Neural cell (in vitro differentiated cells): ENCODE data around the gene ANKFY1. TPM values are rescaled to one million over a fixed set of nuclear protein-coding genes. Genes with fewer than 3 reads are reported as not detected.

Experiments used
- H2AFZ ChIP-seq: fragments of 200-600, 300-800 bp; sonication (generic), shearing (Covaris generic); 2 replicates; pipeline ENCODE4 v1.6.0; 2014; ENCODE audit warnings: low read depth, mild to moderate bottlenecking, antibody characterized with exemption, low read length, moderate library complexity
- H3F3A ChIP-seq: fragments of 200-600 bp; shearing (Covaris generic); 2 replicates; pipeline ENCODE4 v1.6.1; 2016; ENCODE audit warnings: mild to moderate bottlenecking, moderate library complexity, mixed read lengths, antibody characterized with exemption, low read length; ENCODE audit not compliant: insufficient read depth, poor library complexity, severe bottlenecking
- H3K27ac ChIP-seq: fragments of 200-600, 300-800 bp; sonication (generic), shearing (Covaris generic); 2 replicates; pipeline ENCODE4 v1.5.1; 2014; ENCODE audit warnings: mild to moderate bottlenecking, low read length, moderate library complexity
- H3K27me3 ChIP-seq: fragments of 300-800, 200-600 bp; sonication (generic), shearing (Covaris generic); 2 replicates; pipeline ENCODE4 v1.6.0; 2014; ENCODE audit warnings: mild to moderate bottlenecking, low read depth, low read length, moderate library complexity; ENCODE audit not compliant: insufficient read depth
- H3K36me3 ChIP-seq: fragments of 300-800, 200-600 bp; sonication (generic), shearing (Covaris generic); 2 replicates; pipeline ENCODE4 v1.5.1; 2014; ENCODE audit warnings: mild to moderate bottlenecking, antibody characterized with exemption, low read length, moderate library complexity; ENCODE audit not compliant: insufficient read depth
- H3K4me2 ChIP-seq: fragments of 300-800, 200-600 bp; sonication (generic), shearing (Covaris generic); 2 replicates; pipeline ENCODE4 v1.6.0; 2014; ENCODE audit warnings: mild to moderate bottlenecking, low read length
- H3K4me3 ChIP-seq: fragments of 300-800, 200-600 bp; sonication (generic), shearing (Covaris generic); 2 replicates; pipeline ENCODE4 v1.5.1; 2014; ENCODE audit warnings: mild to moderate bottlenecking, low read length, moderate library complexity
- H3K79me2 ChIP-seq: fragments of 200-600 bp; shearing (Covaris generic); replicated peaks from 2 replicates; pipeline ENCODE4 v1.6.0; 2014; ENCODE audit warnings: mild to moderate bottlenecking, low read length, moderate library complexity; ENCODE audit not compliant: insufficient read depth
- H3K9ac ChIP-seq: fragments of 300-800, 200-600 bp; sonication (generic), shearing (Covaris generic); 2 replicates; pipeline ENCODE4 v1.6.1; 2016; ENCODE audit warnings: mild to moderate bottlenecking, low read length, mixed read lengths
- H3K9me2 ChIP-seq: fragments of 200-600 bp; shearing (Covaris generic); 2 replicates; pipeline ENCODE4 v1.6.1; 2016; ENCODE audit warnings: mild to moderate bottlenecking, low read length, mixed read lengths; ENCODE audit not compliant: insufficient read depth
- H3K9me3 ChIP-seq: fragments of 200-600, 300-800 bp; sonication (generic), shearing (Covaris generic); 2 replicates; pipeline ENCODE4 v1.6.1; 2016; ENCODE audit warnings: mild to moderate bottlenecking, mixed run types, low read length, moderate library complexity, mixed read lengths
- H4K20me1 ChIP-seq: fragments of 200-600 bp; shearing (Covaris generic); 2 replicates; pipeline ENCODE4 v1.6.1; 2016; ENCODE audit warnings: mild to moderate bottlenecking, mixed run types; ENCODE audit not compliant: insufficient read depth
- EP300 ChIP-seq: fragments of 450-650 bp; conservative IDR thresholded peaks from 2 replicates; pipeline ENCODE4 v1.6.1; 2014; ENCODE audit warnings: antibody characterized with exemption, mild to moderate bottlenecking, moderate library complexity; ENCODE audit not compliant: poor library complexity, severe bottlenecking
- EZH2 ChIP-seq: fragments of 200-600, 300-800 bp; shearing (Covaris generic), sonication (generic); IDR thresholded peaks from 2 replicates; pipeline ENCODE4 v1.6.1; 2014; ENCODE audit warnings: antibody characterized with exemption, low read length, borderline replicate concordance, mild to moderate bottlenecking; ENCODE audit not compliant: insufficient read depth, poor library complexity, severe bottlenecking
- MXI1 ChIP-seq: fragments of 450-650 bp; conservative IDR thresholded peaks from 2 replicates; pipeline ENCODE4 v1.6.1; 2014; ENCODE audit warnings: antibody characterized with exemption, mild to moderate bottlenecking; ENCODE audit not compliant: poor library complexity, severe bottlenecking
- POLR2AphosphoS5 ChIP-seq: IDR thresholded peaks from 2 replicates; pipeline ENCODE4 v1.6.1; 2012
- RAD21 ChIP-seq: fragments of 450-650 bp; conservative IDR thresholded peaks from 2 replicates; pipeline ENCODE4 v1.6.1; 2014; ENCODE audit warnings: antibody characterized with exemption, mild to moderate bottlenecking, moderate library complexity
- SMC3 ChIP-seq: fragments of 450-650 bp; conservative IDR thresholded peaks from 2 replicates; pipeline ENCODE4 v1.6.1; 2014; ENCODE audit warnings: antibody characterized with exemption, mild to moderate bottlenecking, moderate library complexity; ENCODE audit not compliant: poor library complexity
- TAF1 ChIP-seq: IDR thresholded peaks from 2 replicates; pipeline ENCODE4 v1.6.1; 2012; ENCODE audit warnings: low read depth
- polyA plus RNA-seq: library from polyadenylated mRNA; depleted of rRNA; stranded (reverse); fragments of >200 nt; gene quantifications from 2 replicates; pipeline ENCODE4 v1.2.3, GENCODE V29; 2014
- TF ChIP-seq, protein P1 (sequence below): fragments of 450-650 bp; IDR thresholded peaks from 2 replicates; pipeline ENCODE4 v1.5.1; 2014; ENCODE audit warnings: antibody characterized with exemption, mild to moderate bottlenecking, moderate library complexity; ENCODE audit not compliant: poor library complexity, severe bottlenecking
- TF ChIP-seq, protein P2 (sequence below): IDR thresholded peaks from 2 replicates; pipeline ENCODE4 v1.6.1; 2012; ENCODE audit warnings: borderline replicate concordance

The ANKFY1 gene
- polyA plus RNA-seq, 1 donor from 2014 or later: 25.6 TPM

DNA sequence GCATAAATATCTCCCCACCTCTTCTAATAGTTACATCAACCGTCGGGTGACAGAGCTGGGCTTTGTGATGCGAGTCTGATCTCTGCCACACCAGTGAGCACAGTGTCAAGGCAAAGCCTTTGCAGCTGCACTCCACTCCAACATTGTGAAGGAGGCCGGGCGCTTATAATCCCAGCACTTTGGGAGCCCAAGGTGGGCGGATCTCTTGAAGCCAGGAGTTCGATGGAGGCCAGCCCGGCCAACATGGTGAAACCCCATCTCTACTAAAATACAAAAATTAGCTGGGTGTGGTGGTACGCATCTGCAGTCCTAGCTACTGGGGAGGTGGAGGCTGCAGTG, 101.8 kb downstream of the ANKFY1 start:
- H3K27ac ChIP-seq: no peak overlapping the region
- no peak for TF ChIP-seq MXI1
- TF ChIP-seq EZH2: no peak
- no peak for TF ChIP-seq POLR2AphosphoS5
- TF ChIP-seq EP300: no peak
- TF ChIP-seq, protein P1, sequence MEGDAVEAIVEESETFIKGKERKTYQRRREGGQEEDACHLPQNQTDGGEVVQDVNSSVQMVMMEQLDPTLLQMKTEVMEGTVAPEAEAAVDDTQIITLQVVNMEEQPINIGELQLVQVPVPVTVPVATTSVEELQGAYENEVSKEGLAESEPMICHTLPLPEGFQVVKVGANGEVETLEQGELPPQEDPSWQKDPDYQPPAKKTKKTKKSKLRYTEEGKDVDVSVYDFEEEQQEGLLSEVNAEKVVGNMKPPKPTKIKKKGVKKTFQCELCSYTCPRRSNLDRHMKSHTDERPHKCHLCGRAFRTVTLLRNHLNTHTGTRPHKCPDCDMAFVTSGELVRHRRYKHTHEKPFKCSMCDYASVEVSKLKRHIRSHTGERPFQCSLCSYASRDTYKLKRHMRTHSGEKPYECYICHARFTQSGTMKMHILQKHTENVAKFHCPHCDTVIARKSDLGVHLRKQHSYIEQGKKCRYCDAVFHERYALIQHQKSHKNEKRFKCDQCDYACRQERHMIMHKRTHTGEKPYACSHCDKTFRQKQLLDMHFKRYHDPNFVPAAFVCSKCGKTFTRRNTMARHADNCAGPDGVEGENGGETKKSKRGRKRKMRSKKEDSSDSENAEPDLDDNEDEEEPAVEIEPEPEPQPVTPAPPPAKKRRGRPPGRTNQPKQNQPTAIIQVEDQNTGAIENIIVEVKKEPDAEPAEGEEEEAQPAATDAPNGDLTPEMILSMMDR: no peak
- H4K20me1 ChIP-seq: no peaks in the 10 kb centered on the region
- H3K27me3 ChIP-seq: no peaks in the 10 kb centered on the region
- H2AFZ ChIP-seq: no peak overlapping the region
- no peaks in the 10 kb centered on the region for H3K79me2 ChIP-seq
- no peaks in the 10 kb centered on the region for H3K9me3 ChIP-seq
- H3K4me2 ChIP-seq: no peak overlapping the region
- peaks cover 5% of the 10 kb centered on the region for H3K36me3 ChIP-seq
- H3K9ac ChIP-seq: no peak overlapping the region
- no peaks in the 10 kb centered on the region for H3F3A ChIP-seq
- no peaks in the 10 kb centered on the region for H3K9me2 ChIP-seq
- H3K4me3 ChIP-seq: no peak overlapping the region

DNA sequence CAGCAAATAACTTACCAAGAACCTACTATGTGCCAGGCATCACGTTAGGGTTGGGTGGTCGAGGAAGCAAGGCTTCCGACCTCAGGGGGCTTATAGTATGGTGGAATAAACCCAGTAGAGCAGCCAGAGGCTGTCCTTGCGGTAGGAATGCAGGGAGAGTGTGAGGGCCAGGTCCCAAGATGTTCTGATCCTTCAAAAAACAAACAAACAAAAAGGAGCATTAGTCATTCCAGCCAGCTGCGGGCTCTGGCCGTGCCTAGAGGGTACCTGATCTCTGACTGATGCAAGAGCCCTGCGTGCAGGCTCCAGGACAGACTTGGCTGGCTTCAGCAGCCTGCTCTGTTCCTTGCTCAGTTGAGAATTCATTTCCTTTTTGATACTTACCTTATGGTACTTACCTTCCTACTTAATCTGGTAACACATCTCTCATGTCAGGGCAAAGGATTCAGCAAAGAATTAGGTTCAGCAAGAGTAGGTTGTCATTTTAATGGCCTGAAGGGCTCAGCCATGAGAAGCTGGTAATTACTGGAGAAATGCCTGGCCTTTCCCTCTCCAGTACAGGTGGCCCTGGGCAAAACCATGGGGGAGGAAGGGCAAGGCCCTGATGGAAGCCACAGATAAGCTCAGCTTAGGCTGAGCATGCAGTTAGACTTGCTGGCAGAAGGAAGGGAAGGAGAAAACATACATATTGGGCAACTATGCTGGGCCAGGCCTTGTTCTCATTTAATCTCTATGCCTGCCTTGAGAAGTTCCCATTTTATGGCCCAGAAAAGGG, 102.4 kb downstream of the ANKFY1 start:
- Histone ChIP-seq H2AFZ (no peak overlapping the region), H3K36me3 (peaks cover 5% of the 10 kb centered on the region), H3K27me3 (no peaks in the 10 kb centered on the region), H4K20me1 (no peaks in the 10 kb centered on the region), H3K79me2 (no peaks in the 10 kb centered on the region), H3F3A (no peaks in the 10 kb centered on the region), H3K4me2 (no peak overlapping the region), H3K9me2 (no peaks in the 10 kb centered on the region), H3K9me3 (no peaks in the 10 kb centered on the region), H3K4me3 (no peak overlapping the region), H3K9ac (no peak overlapping the region), H3K27ac (no peak overlapping the region)
- TF ChIP-seq, protein P2, sequence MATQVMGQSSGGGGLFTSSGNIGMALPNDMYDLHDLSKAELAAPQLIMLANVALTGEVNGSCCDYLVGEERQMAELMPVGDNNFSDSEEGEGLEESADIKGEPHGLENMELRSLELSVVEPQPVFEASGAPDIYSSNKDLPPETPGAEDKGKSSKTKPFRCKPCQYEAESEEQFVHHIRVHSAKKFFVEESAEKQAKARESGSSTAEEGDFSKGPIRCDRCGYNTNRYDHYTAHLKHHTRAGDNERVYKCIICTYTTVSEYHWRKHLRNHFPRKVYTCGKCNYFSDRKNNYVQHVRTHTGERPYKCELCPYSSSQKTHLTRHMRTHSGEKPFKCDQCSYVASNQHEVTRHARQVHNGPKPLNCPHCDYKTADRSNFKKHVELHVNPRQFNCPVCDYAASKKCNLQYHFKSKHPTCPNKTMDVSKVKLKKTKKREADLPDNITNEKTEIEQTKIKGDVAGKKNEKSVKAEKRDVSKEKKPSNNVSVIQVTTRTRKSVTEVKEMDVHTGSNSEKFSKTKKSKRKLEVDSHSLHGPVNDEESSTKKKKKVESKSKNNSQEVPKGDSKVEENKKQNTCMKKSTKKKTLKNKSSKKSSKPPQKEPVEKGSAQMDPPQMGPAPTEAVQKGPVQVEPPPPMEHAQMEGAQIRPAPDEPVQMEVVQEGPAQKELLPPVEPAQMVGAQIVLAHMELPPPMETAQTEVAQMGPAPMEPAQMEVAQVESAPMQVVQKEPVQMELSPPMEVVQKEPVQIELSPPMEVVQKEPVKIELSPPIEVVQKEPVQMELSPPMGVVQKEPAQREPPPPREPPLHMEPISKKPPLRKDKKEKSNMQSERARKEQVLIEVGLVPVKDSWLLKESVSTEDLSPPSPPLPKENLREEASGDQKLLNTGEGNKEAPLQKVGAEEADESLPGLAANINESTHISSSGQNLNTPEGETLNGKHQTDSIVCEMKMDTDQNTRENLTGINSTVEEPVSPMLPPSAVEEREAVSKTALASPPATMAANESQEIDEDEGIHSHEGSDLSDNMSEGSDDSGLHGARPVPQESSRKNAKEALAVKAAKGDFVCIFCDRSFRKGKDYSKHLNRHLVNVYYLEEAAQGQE: no peak
- TF ChIP-seq TAF1 (no peak), EP300 (no peak), MXI1 (no peak), EZH2 (no peak), RAD21 (no peak), SMC3 (no peak), POLR2AphosphoS5 (no peak)
